H1 (cell line): ENCODE data around the gene PPP2R3A. TPM values are rescaled to one million over a fixed set of nuclear protein-coding genes. Genes with fewer than 3 reads are reported as not detected.

Experiments used
- CTCF ChIA-PET: fragments of 300-600 bp; sonication (Branson Sonifier 250); formaldehyde crosslinking; loops from one replicate; lab custom pipeline; 2021; ENCODE audit not compliant: partially characterized antibody; lab: Charles Lee
- POLR2A ChIA-PET: fragments of 300-600 bp; sonication (Branson Sonifier 250); formaldehyde crosslinking; loops from one replicate; lab custom pipeline; 2021; ENCODE audit warnings: inconsistent platforms; ENCODE audit not compliant: partially characterized antibody; lab: Charles Lee
- DNase-seq, 2 experiments: peaks; one replicate each; pipeline versions ENCODE4 v3.0.0 to v3.0.0-alpha.2; 2010 to 2022; ENCODE audit warnings: low spot score in 2 of 2, low read depth in 1 of 2, mixed read lengths in 1 of 2
- FAIRE-seq: peaks from 2 replicates; lab custom pipeline; 2011; peaks lifted over from hg19 to GRCh38; lab: Jason Lieb, UNC
- H2AFZ ChIP-seq: 2 replicates; pipeline ENCODE4 v1.8.1; 2012; ENCODE audit warnings: low read length, inconsistent platforms
- H2AK5ac ChIP-seq: 2 replicates; pipeline ENCODE4 v1.6.1; 2013; ENCODE audit warnings: low read depth, low read length
- H2BK120ac ChIP-seq: replicated peaks from 2 replicates; pipeline ENCODE3; 2013; ENCODE audit warnings: low read depth, low read length, inconsistent platforms
- H2BK12ac ChIP-seq: 2 replicates; pipeline ENCODE4 v1.6.1; 2013; ENCODE audit warnings: low read depth, low read length
- H2BK15ac ChIP-seq: 2 replicates; pipeline ENCODE4 v1.6.1; 2013; ENCODE audit warnings: low read length
- H2BK20ac ChIP-seq: 2 replicates; pipeline ENCODE4 v1.6.1; 2013; ENCODE audit warnings: low read length
- H2BK5ac ChIP-seq: 2 replicates; pipeline ENCODE4 v1.6.1; 2013; ENCODE audit warnings: low read depth, low read length
- H3K14ac ChIP-seq: 2 replicates; pipeline ENCODE4 v1.6.1; 2013; ENCODE audit warnings: inconsistent platforms; ENCODE audit not compliant: insufficient read length
- H3K18ac ChIP-seq: 2 replicates; pipeline ENCODE4 v1.6.1; 2013; ENCODE audit warnings: low read length; ENCODE audit errors: extremely low read depth
- H3K23ac ChIP-seq: 2 replicates; pipeline ENCODE4 v1.6.1; 2013; ENCODE audit warnings: inconsistent platforms; ENCODE audit not compliant: insufficient read length
- H3K23me2 ChIP-seq: 2 replicates; pipeline ENCODE4 v1.6.1; 2013; ENCODE audit warnings: low read depth, low read length
- H3K27ac ChIP-seq: 2 replicates; pipeline ENCODE4 v1.6.1; 2011; ENCODE audit warnings: low read depth, low read length, inconsistent platforms
- H3K27me3 ChIP-seq, 4 experiments: replicated peaks in 1 of 4; 1 replicate in 1 of 4; 2 replicates in 3 of 4; pipeline versions ENCODE4 v1.6.1 to v1.8.1; 2011 to 2013; ENCODE audit warnings: low read length in 3 of 4, mild to moderate bottlenecking in 3 of 4, inconsistent platforms in 2 of 4, mixed read lengths in 2 of 4, moderate library complexity in 1 of 4; ENCODE audit not compliant: control insufficient read depth in 3 of 4, insufficient read depth in 3 of 4; ENCODE audit errors: extremely low read depth in 1 of 4
- H3K36me3 ChIP-seq, 4 experiments: 2 replicates each; pipeline versions ENCODE4 v1.6.1 to v1.8.1; 2011 to 2013; ENCODE audit warnings: mild to moderate bottlenecking in 4 of 4, low read length in 3 of 4, moderate library complexity in 2 of 4, control low read depth in 1 of 4, inconsistent platforms in 1 of 4; ENCODE audit not compliant: insufficient read depth in 4 of 4, control insufficient read depth in 2 of 4
- H3K4ac ChIP-seq: replicated peaks from 2 replicates; pipeline ENCODE3; 2013; ENCODE audit warnings: low read length, low read depth, mixed read lengths, inconsistent platforms; ENCODE audit not compliant: insufficient read length
- H3K4me1 ChIP-seq, 4 experiments: replicated peaks in 1 of 4; 1 replicate in 1 of 4; 2 replicates in 3 of 4; pipeline versions ENCODE4 v1.6.1 to v1.8.1; 2011 to 2013; ENCODE audit warnings: low read length in 3 of 4, inconsistent platforms in 2 of 4, mixed read lengths in 1 of 4; ENCODE audit not compliant: insufficient read depth in 4 of 4, control insufficient read depth in 3 of 4
- H3K4me2 ChIP-seq, 2 experiments: 2 replicates each; pipeline versions ENCODE4 v1.6.1 to v1.8.1; 2011 to 2013; ENCODE audit warnings: low read depth in 2 of 2, low read length in 2 of 2, control low read depth in 1 of 2, inconsistent platforms in 1 of 2, mild to moderate bottlenecking in 1 of 2; ENCODE audit not compliant: insufficient read depth in 1 of 2
- H3K4me3 ChIP-seq, 4 experiments: fragments of 200-600, 300-600 bp in 1 of 4; sonication (generic), shearing (Covaris generic), sonication (Bioruptor Twin) in 1 of 4; 2 replicates each; pipeline versions ENCODE4 v1.5.1 to v1.8.1; 2011 to 2016; ENCODE audit warnings: low read length in 4 of 4, low read depth in 3 of 4, control low read depth in 2 of 4, inconsistent platforms in 2 of 4, mild to moderate bottlenecking in 2 of 4, mixed read lengths in 1 of 4, moderate library complexity in 1 of 4; ENCODE audit not compliant: insufficient read depth in 2 of 4; ENCODE audit errors: extremely low read depth in 1 of 4
- H3K56ac ChIP-seq: replicated peaks from 2 replicates; pipeline ENCODE3; 2013; ENCODE audit warnings: low read depth, mild to moderate bottlenecking, mixed read lengths, low read length, inconsistent platforms; ENCODE audit not compliant: insufficient read length
- H3K79me1 ChIP-seq: 2 replicates; pipeline ENCODE4 v1.6.1; 2013; ENCODE audit warnings: low read depth, low read length, control low read depth
- H3K79me2 ChIP-seq, 2 experiments: 2 replicates each; pipeline versions ENCODE4 v1.6.1 to v1.8.1; 2012 to 2013; ENCODE audit warnings: low read length in 2 of 2, mild to moderate bottlenecking in 2 of 2, inconsistent platforms in 1 of 2; ENCODE audit not compliant: insufficient read depth in 2 of 2, control insufficient read depth in 1 of 2
- H3K9ac ChIP-seq, 4 experiments: replicated peaks in 1 of 4; 1 replicate in 1 of 4; 2 replicates in 3 of 4; pipeline versions ENCODE4 v1.6.1 to v1.8.1; 2011 to 2013; ENCODE audit warnings: low read depth in 3 of 4, low read length in 3 of 4, control low read depth in 2 of 4, mild to moderate bottlenecking in 2 of 4, moderate library complexity in 2 of 4, inconsistent platforms in 1 of 4; ENCODE audit errors: extremely low read depth in 1 of 4
- H3K9me3 ChIP-seq, 2 experiments: 2 replicates each; pipeline versions ENCODE4 v1.6.1 to v1.8.1; 2012 to 2013; ENCODE audit warnings: mild to moderate bottlenecking in 2 of 2, moderate library complexity in 2 of 2, control low read depth in 1 of 2, inconsistent platforms in 1 of 2, low read depth in 1 of 2, low read length in 1 of 2, mixed read lengths in 1 of 2; ENCODE audit not compliant: insufficient read depth in 2 of 2
- H4K20me1 ChIP-seq, 2 experiments: replicated peaks in 1 of 2; 2 replicates each; pipeline versions ENCODE3 to v1.8.1; 2011 to 2013; ENCODE audit warnings: inconsistent platforms in 2 of 2, low read length in 2 of 2, mild to moderate bottlenecking in 1 of 2; ENCODE audit not compliant: insufficient read depth in 2 of 2, control insufficient read depth in 1 of 2
- H4K5ac ChIP-seq: 2 replicates; pipeline ENCODE4 v1.6.1; 2013; ENCODE audit warnings: low read length, low read depth, mixed read lengths, inconsistent platforms; ENCODE audit not compliant: insufficient read length
- H4K8ac ChIP-seq: 2 replicates; pipeline ENCODE4 v1.8.0; 2013; ENCODE audit warnings: mild to moderate bottlenecking, moderate library complexity, low read length, inconsistent platforms; ENCODE audit not compliant: insufficient read depth; ENCODE audit errors: extremely low read depth
- H4K91ac ChIP-seq: replicated peaks from 2 replicates; pipeline ENCODE3; 2013; ENCODE audit warnings: low read length, mixed read lengths, inconsistent platforms; ENCODE audit not compliant: insufficient read length
- ASH2L ChIP-seq: fragments of 200-600, 300-600 bp; sonication (generic); IDR thresholded peaks from one replicate; pipeline ENCODE4 v1.7.1; 2017; ENCODE audit warnings: low read length
- CEBPB ChIP-seq: IDR thresholded peaks from 2 replicates; pipeline ENCODE4 v1.6.1; 2012; ENCODE audit warnings: low read depth, low read length
- CREB1 ChIP-seq: IDR thresholded peaks from 2 replicates; pipeline ENCODE4 v1.6.1; 2012; ENCODE audit warnings: inconsistent platforms
- GTF2F1 ChIP-seq: IDR thresholded peaks from 2 replicates; pipeline ENCODE4 v1.6.1; 2012; ENCODE audit warnings: low read depth, low read length, improper control_type of control experiment, borderline replicate concordance
- HDAC2 ChIP-seq, 2 experiments: fragments of 300-600 bp in 1 of 2; sonication (generic) in 1 of 2; IDR thresholded peaks; 2 replicates each; pipeline ENCODE4 v1.6.1; 2011 to 2012; ENCODE audit warnings: low read depth in 2 of 2, low read length in 2 of 2, mild to moderate bottlenecking in 2 of 2, moderate library complexity in 2 of 2, borderline replicate concordance in 1 of 2, inconsistent platforms in 1 of 2
- PHF8 ChIP-seq: fragments of 200-600 bp; sonication (generic); conservative IDR thresholded peaks from 2 replicates; pipeline ENCODE4 v1.7.1; 2012; ENCODE audit warnings: low read depth, mild to moderate bottlenecking, inconsistent platforms, low read length, moderate library complexity
- POLR2AphosphoS5 ChIP-seq: IDR thresholded peaks from 2 replicates; pipeline ENCODE4 v1.6.1; 2011; ENCODE audit warnings: low read depth, low read length
- POU5F1 ChIP-seq: IDR thresholded peaks from 2 replicates; pipeline ENCODE4 v1.6.1; 2011; ENCODE audit warnings: low read depth, mild to moderate bottlenecking, low read length, moderate library complexity
- SP1 ChIP-seq: IDR thresholded peaks from 2 replicates; pipeline ENCODE4 v1.6.1; 2011; ENCODE audit warnings: low read depth, low read length
- TBP ChIP-seq: IDR thresholded peaks from 2 replicates; pipeline ENCODE4 v1.6.1; 2011; ENCODE audit warnings: low read depth, low read length, improper control_type of control experiment
- TEAD4 ChIP-seq: IDR thresholded peaks from 2 replicates; pipeline ENCODE4 v1.6.1; 2012; ENCODE audit warnings: low read depth, low read length, inconsistent platforms, mixed read lengths
- ZNF274 ChIP-seq: IDR thresholded peaks from 2 replicates; pipeline ENCODE4 v1.7.0; 2012; ENCODE audit warnings: low read length, borderline replicate concordance; ENCODE audit errors: extremely low read depth
- WGBS, 2 experiments: shearing (Covaris generic) in 1 of 2; methylation state at CpG; one replicate each; pipeline versions ENCODE4 v1.1.6 to v1.1.7; 2013 to 2015; ENCODE audit warnings: low lambda C conversion rate in 2 of 2, mixed read lengths in 2 of 2, inconsistent platforms in 1 of 2, low coverage in 1 of 2, missing lambda C conversion rate in 1 of 2; ENCODE audit not compliant: insufficient replicate concordance in 2 of 2, insufficient coverage in 1 of 2, insufficient read length in 1 of 2; ENCODE audit errors: extremely low coverage in 1 of 2, missing lambda C conversion rate in 1 of 2; 5-methylcytosine and 5-hydroxymethylcytosine counted together
- polyA plus RNA-seq, 7 experiments: library from polyadenylated mRNA; depleted of rRNA in 3 of 7; stranded (reverse) in 5 of 7; unstranded in 2 of 7; fragments of >200 nt in 5 of 7; fragments of 200-250 nt in 2 of 7; gene quantifications; 1 replicate in 5 of 7; 2 replicates in 1 of 7; 4 replicates in 1 of 7; pipeline versions ENCODE4 v1.2.1 to v1.2.3, GENCODE V29; 2011 to 2013; ENCODE audit warnings: missing spikeins in 2 of 7, mixed read lengths in 2 of 7
- total RNA-seq: library from RNA; stranded (reverse); fragmentation: NEBNext Ultra II Directional; extraction: Animal tissue kit (Norgen Biotek cat#: 25700); gene quantifications from 2 replicates; pipeline ENCODE4 v1.2.1, GENCODE V29; 2021

PPP2R3A gene
- total and polyA plus RNA-seq, 2 of the 8 experiments (the other 6 are each of a cell fraction or from before 2014, with no cell fraction given), result 4.1 to 15.2 TPM

DNA sequence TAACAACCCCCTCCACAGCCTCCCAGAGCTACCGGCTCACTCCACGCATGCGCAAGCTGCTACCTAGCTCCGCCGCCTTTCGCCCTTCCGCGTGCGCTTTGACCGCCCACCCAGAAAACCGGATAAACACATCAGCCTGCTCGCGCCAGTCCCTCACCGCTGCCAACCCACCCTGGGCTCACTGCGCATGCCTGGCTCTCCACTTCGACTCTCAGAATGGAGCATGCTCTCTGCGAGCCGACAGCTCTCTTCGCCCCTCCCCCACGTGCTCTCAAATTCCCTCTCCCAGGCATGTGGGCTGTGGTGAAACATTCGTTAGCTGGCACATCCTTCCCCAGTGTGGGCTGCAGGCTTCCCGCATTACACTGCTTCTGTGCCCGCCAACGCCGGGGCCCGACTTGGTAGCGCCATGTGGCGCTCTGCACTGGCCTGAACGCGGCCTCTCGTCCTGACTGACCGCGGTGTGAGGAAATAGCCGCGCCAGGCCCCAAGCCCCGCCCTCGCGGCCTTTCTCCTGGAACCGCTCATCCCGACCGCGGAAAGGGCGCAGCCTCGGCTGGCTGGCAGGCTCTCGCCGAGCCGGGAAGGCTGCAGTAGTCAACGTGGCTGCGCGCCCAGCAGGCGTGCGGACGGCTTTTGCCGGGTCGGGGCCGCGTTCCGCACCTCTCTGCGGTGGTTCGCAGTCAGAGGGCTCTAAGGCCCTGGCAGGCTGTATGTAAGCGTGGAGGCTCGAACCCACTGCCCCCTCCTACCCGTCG is 231.1 kb downstream of the PPP2R3A start:
- no peak overlapping the region for H3K23ac ChIP-seq
- peak overlapping the region; percentile 97 for H4K5ac ChIP-seq
- H3K4me2 ChIP-seq, result peak overlapping the region; percentile 89 to 95
- DNase-seq (peak; percentile 98), FAIRE-seq (no peak)
- CTCF ChIA-PET, result interaction anchor here (0.6 to 1.1 kb wide), 2 partner anchors 16 to 80 kb away, joined by 3 read pairs; no protein-coding TSS in a partner anchor
- peak overlapping the region; percentile 99 for H4K91ac ChIP-seq
- H4K20me1 ChIP-seq, result peaks cover 17 to 24% of the 10 kb centered on the region in 2 experiments
- peaks cover 2% of the 10 kb centered on the region; the same call in 1 of the 2 replicates for H3K79me1 ChIP-seq
- no peak overlapping the region for H2AK5ac ChIP-seq
- H4K8ac ChIP-seq, result peak overlapping the region; percentile 98
- H3K27ac ChIP-seq, result peak overlapping the region; percentile 97
- H2BK120ac ChIP-seq, result peak overlapping the region; percentile 99
- H3K4me1 ChIP-seq, result peaks cover 0 to 4% (median 0%) of the 10 kb centered on the region in 4 experiments; a peak in 1 of 7 replicates
- peak overlapping the region; percentile 98 for H2BK5ac ChIP-seq
- H2BK20ac ChIP-seq, result no peak overlapping the region
- H3K4ac ChIP-seq, result peak overlapping the region; percentile 99
- H3K14ac ChIP-seq, result peak overlapping the region; percentile 81
- no peaks in the 10 kb centered on the region; a peak in 1 of 4 replicates for H3K9me3 ChIP-seq
- peak overlapping the region; percentile 98; the same call in 1 of the 2 replicates for H2BK15ac ChIP-seq
- 1% methylated on average over 60 of the region's 64 CpGs; no CpG with 5 or more reads in 1 of the 2 experiments for WGBS, 2 experiments
- H3K9ac ChIP-seq, result peak overlapping the region; percentile 68 to 96 (median 90)
- H3K18ac ChIP-seq, result peak overlapping the region; percentile 98
- H2BK12ac ChIP-seq, result peak overlapping the region; percentile 99
- H3K79me2 ChIP-seq, result peaks cover 23 to 37% of the 10 kb centered on the region in 2 experiments
- POLR2A ChIA-PET, result interaction anchor here (0.6 to 6.6 kb wide), 32 partner anchors 9 to 1113 kb away, joined by 3 to 86 read pairs (median 4); partner anchors contain the start of genes PCCB and STAG1
- H3K56ac ChIP-seq, result peak overlapping the region; percentile 99
- no peak overlapping the region for H2AFZ ChIP-seq
- H3K23me2 ChIP-seq, result peaks cover 10% of the 10 kb centered on the region; the same call in 1 of the 2 replicates
- peak overlapping the region; percentile 93 to 98 (median 94) for H3K4me3 ChIP-seq
- no peaks in the 10 kb centered on the region for H3K36me3 ChIP-seq
- no peaks in the 10 kb centered on the region for H3K27me3 ChIP-seq
- TF ChIP-seq TBP, result peak; percentile 77
- 0 out of 2 replicates have a peak, but pooled peaks have one; percentile 38 for TF ChIP-seq CREB1
- TF ChIP-seq CEBPB, result peak; percentile 50
- TF ChIP-seq PHF8, result peak; percentile 88
- TF ChIP-seq ASH2L, result peak; percentile 98
- TF ChIP-seq POLR2AphosphoS5, result peak; percentile 93
- TF ChIP-seq GTF2F1, result no peak; the same call in 1 of the 2 replicates
- no peak for TF ChIP-seq POU5F1
- TF ChIP-seq TEAD4, result peak; percentile 67
- TF ChIP-seq HDAC2 (IDR thresholded peaks at IDR 0.05; ENCODE audit: borderline replicate concordance in 1 of 2, low read depth in 2 of 2, low read length in 2 of 2), result peak in 1 of 2 experiments; percentile 84; a peak in 2 of 4 replicates
- TF ChIP-seq ZNF274, result no peak
- TF ChIP-seq SP1, result 0 out of 2 replicates have a peak, but pooled peaks have one; percentile 4
